Stimulated activated CD4-positive, alpha-beta T cell treated with anti-CD3 and anti-CD28 coated beads, Interleukin-2, amount 100 ng/mL, for 4 hours (primary cell): ENCODE results near the gene SCAPER.

Experiments used
- DNase-seq: peaks from one replicate; pipeline ENCODE4 v3.0.0-alpha.2; 2020; ENCODE audit warnings: low read depth

Gene SCAPER

GRCh38 chr15:76339305-76340197 is 565.6 kb downstream of the SCAPER start:
- DNase-seq: no peak

GRCh38 chr15:76338486-76339304 is 566.4 kb downstream of the SCAPER start:
- no peak for DNase-seq

- no peak for DNase-seq
These were observed 567.2 kb downstream of the SCAPER start for GRCh38 chr15:76337696-76338485.

GRCh38 chr15:76337059-76337695 is 568.0 kb downstream of the SCAPER start:
- no peak for DNase-seq

GRCh38 chr15:76336254-76337058 is 568.7 kb downstream of the SCAPER start, which contains the start of gene ISL2:
Gene ISL2, plus strand, starts transcription at chr15:76336773. Its CDS starts 111 bp downstream, at chr15:76336884.
- peak; percentile 54 for DNase-seq

- DNase-seq: no peak
These were observed 569.6 kb downstream of the SCAPER start for GRCh38 chr15:76335307-76336253.

- DNase-seq: no peak
These were observed 570.5 kb downstream of the SCAPER start for GRCh38 chr15:76334438-76335306.

- no peak for DNase-seq
These were observed 571.3 kb downstream of the SCAPER start for GRCh38 chr15:76333720-76334437.

- no peak for DNase-seq
These were observed 571.8 kb downstream of the SCAPER start for GRCh38 chr15:76333309-76333708.

GRCh38 chr15:76332796-76333195 is 572.3 kb downstream of the SCAPER start:
- no peak for DNase-seq

GRCh38 chr15:76330080-76330680 is 575.0 kb downstream of the SCAPER start:
- no peak for DNase-seq

- no peak for DNase-seq
These were observed 576.2 kb downstream of the SCAPER start for GRCh38 chr15:76328958-76329357.

GRCh38 chr15:76328106-76328696 is 576.9 kb downstream of the SCAPER start:
- no peak for DNase-seq

- DNase-seq: no peak
These were observed 577.7 kb downstream of the SCAPER start for GRCh38 chr15:76327191-76328105.

GRCh38 chr15:76325704-76326103 is 579.4 kb downstream of the SCAPER start:
- DNase-seq: no peak

- no peak for DNase-seq
These were observed 581.1 kb downstream of the SCAPER start for GRCh38 chr15:76324066-76324465.
